ENCODE results near the gene SLC2A3. TPM values are rescaled to one million over a fixed set of nuclear protein-coding genes. Genes with fewer than 3 reads are reported as not detected.
"Not testable (repeated sequence)": the region's sequence is repeated elsewhere in the genome, so short reads cannot be mapped to it uniquely, and the experiment has no call there.

SLC2A3 gene
- polyA plus RNA-seq, 1 donor (not counting 4 experiments of a cell fraction or from before 2014, with no cell fraction given) = 40.5 TPM

GRCh38 chr12:7899755-7900154 lies 36.2 kb downstream of the SLC2A3 start:
- Histone ChIP-seq H3K79me2 (ENCODE audit: control insufficient read depth, insufficient read depth, low read length) (no peaks in the 10 kb centered on the region), H3K36me3 (ENCODE audit: control insufficient read depth in 2 of 2, extremely low read depth in 1 of 2, insufficient read depth in 2 of 2, low read length in 2 of 2) (no peaks in the 10 kb centered on the region), H3K9me1 (ENCODE audit: control insufficient read depth, extremely low read depth, insufficient read depth, low read length) (no peaks in the 10 kb centered on the region), H3K4me1 (ENCODE audit: control insufficient read depth, extremely low read depth, insufficient read depth, low read length) (no peaks in the 10 kb centered on the region), H4K20me1 (ENCODE audit: control insufficient read depth, extremely low read depth, insufficient read depth, low read length) (no peaks in the 10 kb centered on the region), H3K4me2 (ENCODE audit: control insufficient read depth, extremely low read depth, insufficient read depth, low read depth, low read length) (no peak overlapping the region), H3K27ac (ENCODE audit: control insufficient read depth, insufficient read depth, low read length) (no peak overlapping the region), H2AFZ (ENCODE audit: control insufficient read depth, low read length) (no peak overlapping the region), H3K27me3 (ENCODE audit: control insufficient read depth, extremely low read depth, insufficient read depth, low read length) (no peaks in the 10 kb centered on the region), H3K9ac (ENCODE audit: control insufficient read depth, extremely low read depth, insufficient read depth, low read length) (no peak overlapping the region), H3K4me3 (ENCODE audit: control insufficient read depth in 2 of 3, extremely low read depth in 1 of 3, insufficient read depth in 2 of 3, low read depth in 1 of 3, low read length in 3 of 3) (no peak overlapping the region), H3K9me3 (ENCODE audit: control insufficient read depth, low read depth, low read length) (no peaks in the 10 kb centered on the region)
- no peak for DNase-seq (ENCODE audit: low read depth, low spot score)
- FAIRE-seq = no peak
- dilution Hi-C loops (cut with MboI; ENCODE audit: extremely low pct_ligation_motif_present, low sequenced_read_pairs) = no loop called here
- TF ChIP-seq EZH2 (IDR thresholded peaks at IDR 0.05; ENCODE audit: low read length) (no peak), CTCF (optimal IDR thresholded peaks at IDR 0.05 in 1 of 3, IDR thresholded peaks at IDR 0.05 in 1 of 3, conservative IDR thresholded peaks at IDR 0.05 in 1 of 3; ENCODE audit: extremely low read depth in 1 of 3, insufficient read depth in 2 of 3, low read length in 3 of 3) (no peak)

GRCh38 chr12:7896726-7897125 lies 39.3 kb downstream of the SLC2A3 start:
- dilution Hi-C loops (cut with MboI; ENCODE audit: extremely low pct_ligation_motif_present, low sequenced_read_pairs); DNase-seq (ENCODE audit: low read depth, low spot score); H2AFZ ChIP-seq (ENCODE audit: control insufficient read depth, low read length); H3K9me3 ChIP-seq (ENCODE audit: control insufficient read depth, low read depth, low read length); H3K4me3 ChIP-seq (ENCODE audit: control insufficient read depth in 2 of 3, extremely low read depth in 1 of 3, insufficient read depth in 2 of 3, low read depth in 1 of 3, low read length in 3 of 3); H3K9ac ChIP-seq (ENCODE audit: control insufficient read depth, extremely low read depth, insufficient read depth, low read length); H3K4me2 ChIP-seq (ENCODE audit: control insufficient read depth, extremely low read depth, insufficient read depth, low read depth, low read length); H3K4me1 ChIP-seq (ENCODE audit: control insufficient read depth, extremely low read depth, insufficient read depth, low read length); H3K27ac ChIP-seq (ENCODE audit: control insufficient read depth, insufficient read depth, low read length); H3K36me3 ChIP-seq (ENCODE audit: control insufficient read depth in 2 of 2, extremely low read depth in 1 of 2, insufficient read depth in 2 of 2, low read length in 2 of 2); H3K27me3 ChIP-seq (ENCODE audit: control insufficient read depth, extremely low read depth, insufficient read depth, low read length); H3K79me2 ChIP-seq (ENCODE audit: control insufficient read depth, insufficient read depth, low read length); H3K9me1 ChIP-seq (ENCODE audit: control insufficient read depth, extremely low read depth, insufficient read depth, low read length); H4K20me1 ChIP-seq (ENCODE audit: control insufficient read depth, extremely low read depth, insufficient read depth, low read length); FAIRE-seq: not testable (repeated sequence)

Data from keratinocyte (primary cell).